A673 (cell line): Measurements from ENCODE around the gene ZNF512B.

Source experiments
- EZH2 ChIP-seq: fragments of 200-600 bp; sonication (generic); IDR thresholded peaks from 2 replicates; pipeline ENCODE4 v1.6.1; 2017; ENCODE audit warnings: borderline replicate concordance, low read depth, mild to moderate bottlenecking, mixed read lengths, antibody characterized with exemption, low read length; ENCODE audit not compliant: poor library complexity, severe bottlenecking
- TF ChIP-seq, protein P1 (sequence below): fragments of 300-800, 200-600 bp; sonication (generic); conservative IDR thresholded peaks from 2 replicates; pipeline ENCODE4 v1.5.1; 2017; ENCODE audit warnings: low read depth, mild to moderate bottlenecking, antibody characterized with exemption, low read length, moderate library complexity, mixed read lengths

DNA sequence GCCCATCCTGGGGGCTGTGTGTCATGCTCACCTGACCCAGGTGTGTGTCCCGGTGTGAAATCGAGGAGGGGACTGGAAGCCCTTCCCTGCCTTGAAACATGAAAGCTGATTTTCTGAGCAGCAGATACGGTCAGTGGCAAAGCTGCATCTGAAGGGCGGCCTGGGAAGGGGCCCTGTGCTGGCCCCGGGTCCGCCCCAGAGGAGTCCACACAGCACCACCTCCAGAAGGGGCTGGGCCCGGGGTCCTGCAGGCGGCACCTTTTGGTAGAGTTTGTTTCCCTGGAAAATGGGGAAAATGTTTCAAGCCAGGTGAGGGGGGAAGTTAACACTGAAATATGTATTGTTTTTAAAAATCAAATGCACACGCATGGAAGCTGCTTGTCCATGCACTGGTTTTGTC, 34.3 kb downstream of the ZNF512B start:
- TF ChIP-seq, protein P1, sequence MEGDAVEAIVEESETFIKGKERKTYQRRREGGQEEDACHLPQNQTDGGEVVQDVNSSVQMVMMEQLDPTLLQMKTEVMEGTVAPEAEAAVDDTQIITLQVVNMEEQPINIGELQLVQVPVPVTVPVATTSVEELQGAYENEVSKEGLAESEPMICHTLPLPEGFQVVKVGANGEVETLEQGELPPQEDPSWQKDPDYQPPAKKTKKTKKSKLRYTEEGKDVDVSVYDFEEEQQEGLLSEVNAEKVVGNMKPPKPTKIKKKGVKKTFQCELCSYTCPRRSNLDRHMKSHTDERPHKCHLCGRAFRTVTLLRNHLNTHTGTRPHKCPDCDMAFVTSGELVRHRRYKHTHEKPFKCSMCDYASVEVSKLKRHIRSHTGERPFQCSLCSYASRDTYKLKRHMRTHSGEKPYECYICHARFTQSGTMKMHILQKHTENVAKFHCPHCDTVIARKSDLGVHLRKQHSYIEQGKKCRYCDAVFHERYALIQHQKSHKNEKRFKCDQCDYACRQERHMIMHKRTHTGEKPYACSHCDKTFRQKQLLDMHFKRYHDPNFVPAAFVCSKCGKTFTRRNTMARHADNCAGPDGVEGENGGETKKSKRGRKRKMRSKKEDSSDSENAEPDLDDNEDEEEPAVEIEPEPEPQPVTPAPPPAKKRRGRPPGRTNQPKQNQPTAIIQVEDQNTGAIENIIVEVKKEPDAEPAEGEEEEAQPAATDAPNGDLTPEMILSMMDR = no peak
- TF ChIP-seq EZH2 = no peak
